ENCODE results near the gene FANK1. TPM values are rescaled to one million over a fixed set of nuclear protein-coding genes. Genes with fewer than 3 reads are reported as not detected.
"Not testable (repeated sequence)": the region's sequence is repeated elsewhere in the genome, so short reads cannot be mapped to it uniquely, and the experiment has no call there.

FANK1 gene
- total and polyA plus RNA-seq, 3 experiments from 2014 or later = 0.44 to 0.66 TPM; not detected in 1

GRCh38 chr10:126043389-126043788 lies 147.0 kb downstream of the FANK1 start:
- ChIA-PET POLR2A (no interaction called here), CTCF (no interaction called here)
- Histone ChIP-seq H3K36me3 (ENCODE audit: insufficient read depth, low read length) (no peaks in the 10 kb centered on the region), H3K4me1 (ENCODE audit: insufficient read depth, low read length) (peaks cover 11% of the 10 kb centered on the region), H3K27me3 (ENCODE audit: insufficient read depth, low read length, poor library complexity, severe bottlenecking) (no peaks in the 10 kb centered on the region), H3K9me3 (ENCODE audit: low read length) (no peaks in the 10 kb centered on the region), H3K4me3 (ENCODE audit: low read length) (no peak overlapping the region), H3K27ac (ENCODE audit: low read depth, low read length) (no peak overlapping the region)
- DNase-seq = no peak
- Mint-ChIP-seq H3K36me3 (peaks cover 0 to 3% (median 0%) of the 10 kb centered on the region in 3 donors), H3K27ac (peak overlapping the region in 5 of 8 donors; percentile 94 to 100 (median 96)), H3K9me3 (no peaks in the 10 kb centered on the region), H3K27me3 (no peaks in the 10 kb centered on the region), H3K4me1 (peaks cover 10 to 17% (median 13%) of the 10 kb centered on the region in 3 donors), H3K4me3 (peak overlapping the region in 1 of 7 donors; percentile 63)

GRCh38 chr10:126045861-126046260 lies 149.5 kb downstream of the FANK1 start:
- POLR2A ChIA-PET = no interaction called here
- Mint-ChIP-seq H3K4me3 (no peak overlapping the region), H3K9me3 (peaks cover 0 to under 1% (median 0%) of the 10 kb centered on the region in 5 donors), H3K27ac (peak overlapping the region in 2 of 8 donors; percentile 40 to 67), H3K27me3 (no peaks in the 10 kb centered on the region), H3K4me1 (peaks cover 10 to 17% (median 13%) of the 10 kb centered on the region in 3 donors), H3K36me3 (peaks cover 0 to 8% (median 0%) of the 10 kb centered on the region in 3 donors)
- Histone ChIP-seq H3K36me3 (ENCODE audit: insufficient read depth, low read length) (no peaks in the 10 kb centered on the region), H3K4me1 (ENCODE audit: insufficient read depth, low read length) (peaks cover 11% of the 10 kb centered on the region), H3K9me3 (ENCODE audit: low read length) (no peaks in the 10 kb centered on the region), H3K27me3 (ENCODE audit: insufficient read depth, low read length, poor library complexity, severe bottlenecking) (no peaks in the 10 kb centered on the region), H3K27ac (ENCODE audit: low read depth, low read length) (no peak overlapping the region), H3K4me3 (ENCODE audit: low read length) (no peak overlapping the region)
- no peak for DNase-seq
- CTCF ChIA-PET = no interaction called here

- no peaks in the 10 kb centered on the region for H3K27me3 ChIP-seq (ENCODE audit: insufficient read depth, low read length, poor library complexity, severe bottlenecking)
- peaks cover 9% of the 10 kb centered on the region for H3K4me1 ChIP-seq (ENCODE audit: insufficient read depth, low read length)
- ChIA-PET POLR2A (no interaction called here), CTCF (no interaction called here)
- Mint-ChIP-seq H3K27me3 (no peaks in the 10 kb centered on the region), H3K4me3 (no peak overlapping the region), H3K27ac (no peak overlapping the region), H3K9me3 (peaks cover 0 to 2% (median 0%) of the 10 kb centered on the region in 5 donors), H3K4me1 (peaks cover 5 to 9% (median 9%) of the 10 kb centered on the region in 3 donors), H3K36me3 (peaks cover 0 to 8% (median 0%) of the 10 kb centered on the region in 3 donors)
- no peak overlapping the region for H3K4me3 ChIP-seq (ENCODE audit: low read length)
- no peaks in the 10 kb centered on the region for H3K9me3 ChIP-seq (ENCODE audit: low read length)
- no peak for DNase-seq
- no peak overlapping the region for H3K27ac ChIP-seq (ENCODE audit: low read depth, low read length)
- H3K36me3 ChIP-seq (ENCODE audit: insufficient read depth, low read length) = no peaks in the 10 kb centered on the region
Observed at GRCh38 chr10:126046831-126047230, 150.5 kb downstream of the FANK1 start.

- H3K36me3 ChIP-seq (ENCODE audit: insufficient read depth, low read length); POLR2A ChIA-PET; DNase-seq; H3K27me3 ChIP-seq (ENCODE audit: insufficient read depth, low read length, poor library complexity, severe bottlenecking); H3K36me3 Mint-ChIP-seq; H3K27me3 Mint-ChIP-seq; H3K27ac Mint-ChIP-seq; CTCF ChIA-PET; H3K4me3 ChIP-seq (ENCODE audit: low read length); H3K4me1 Mint-ChIP-seq; H3K4me3 Mint-ChIP-seq; H3K4me1 ChIP-seq (ENCODE audit: insufficient read depth, low read length); H3K9me3 Mint-ChIP-seq; H3K9me3 ChIP-seq (ENCODE audit: low read length); H3K27ac ChIP-seq (ENCODE audit: low read depth, low read length): not testable (repeated sequence)
Observed at GRCh38 chr10:126047749-126048148, 151.4 kb downstream of the FANK1 start.

GRCh38 chr10:126049759-126050700 lies 153.7 kb downstream of the FANK1 start:
- no peak overlapping the region for H3K4me3 ChIP-seq (ENCODE audit: low read length)
- no peak overlapping the region for H3K27ac ChIP-seq (ENCODE audit: low read depth, low read length)
- H3K4me1 Mint-ChIP-seq = no peaks in the 10 kb centered on the region
- ChIA-PET CTCF (no interaction called here), POLR2A (no interaction called here)
- no peak overlapping the region for H3K4me3 Mint-ChIP-seq
- no peak for DNase-seq
- no peaks in the 10 kb centered on the region for H3K36me3 ChIP-seq (ENCODE audit: insufficient read depth, low read length)
- no peak overlapping the region for H3K27ac Mint-ChIP-seq
- H3K4me1 ChIP-seq (ENCODE audit: insufficient read depth, low read length) = no peaks in the 10 kb centered on the region
- peaks cover 0 to 2% (median 0%) of the 10 kb centered on the region in 5 donors for H3K9me3 Mint-ChIP-seq
- peaks cover 0 to 8% (median 0%) of the 10 kb centered on the region in 3 donors for H3K36me3 Mint-ChIP-seq
- no peaks in the 10 kb centered on the region for H3K27me3 ChIP-seq (ENCODE audit: insufficient read depth, low read length, poor library complexity, severe bottlenecking)
- H3K27me3 Mint-ChIP-seq = peaks cover 0 to 4% of the 10 kb centered on the region in 2 donors
- no peaks in the 10 kb centered on the region for H3K9me3 ChIP-seq (ENCODE audit: low read length)

- Mint-ChIP-seq H3K27ac (no peak overlapping the region), H3K4me3 (no peak overlapping the region), H3K4me1 (no peaks in the 10 kb centered on the region), H3K36me3 (peaks cover 0 to 8% (median 0%) of the 10 kb centered on the region in 3 donors), H3K9me3 (peaks cover 0 to 2% (median 0%) of the 10 kb centered on the region in 5 donors), H3K27me3 (peaks cover 0 to 7% of the 10 kb centered on the region in 2 donors)
- no peaks in the 10 kb centered on the region for H3K4me1 ChIP-seq (ENCODE audit: insufficient read depth, low read length)
- H3K9me3 ChIP-seq (ENCODE audit: low read length) = no peaks in the 10 kb centered on the region
- H3K4me3 ChIP-seq (ENCODE audit: low read length) = no peak overlapping the region
- POLR2A ChIA-PET = no interaction called here
- H3K36me3 ChIP-seq (ENCODE audit: insufficient read depth, low read length) = no peaks in the 10 kb centered on the region
- DNase-seq = no peak
- no peak overlapping the region for H3K27ac ChIP-seq (ENCODE audit: low read depth, low read length)
- CTCF ChIA-PET = no interaction called here
- no peaks in the 10 kb centered on the region for H3K27me3 ChIP-seq (ENCODE audit: insufficient read depth, low read length, poor library complexity, severe bottlenecking)
Observed at GRCh38 chr10:126052171-126052570, 155.8 kb downstream of the FANK1 start.

- Mint-ChIP-seq H3K27me3 (peaks cover 0 to 9% of the 10 kb centered on the region in 2 donors), H3K4me3 (no peak overlapping the region), H3K36me3 (no peaks in the 10 kb centered on the region), H3K9me3 (peaks cover 0 to 2% (median 0%) of the 10 kb centered on the region in 5 donors), H3K4me1 (no peaks in the 10 kb centered on the region), H3K27ac (no peak overlapping the region)
- no peaks in the 10 kb centered on the region for H3K4me1 ChIP-seq (ENCODE audit: insufficient read depth, low read length)
- H3K9me3 ChIP-seq (ENCODE audit: low read length) = no peaks in the 10 kb centered on the region
- H3K4me3 ChIP-seq (ENCODE audit: low read length) = no peak overlapping the region
- H3K36me3 ChIP-seq (ENCODE audit: insufficient read depth, low read length) = no peaks in the 10 kb centered on the region
- H3K27ac ChIP-seq (ENCODE audit: low read depth, low read length) = no peak overlapping the region
- H3K27me3 ChIP-seq (ENCODE audit: insufficient read depth, low read length, poor library complexity, severe bottlenecking) = no peaks in the 10 kb centered on the region
- ChIA-PET CTCF (no interaction called here), POLR2A (no interaction called here)
- DNase-seq = no peak
Observed at GRCh38 chr10:126054191-126054590, 157.8 kb downstream of the FANK1 start.

- H3K27ac Mint-ChIP-seq = no peak overlapping the region
- Histone ChIP-seq H3K4me1 (ENCODE audit: insufficient read depth, low read length) (no peaks in the 10 kb centered on the region), H3K9me3 (ENCODE audit: low read length) (no peaks in the 10 kb centered on the region), H3K27ac (ENCODE audit: low read depth, low read length) (no peak overlapping the region), H3K27me3 (ENCODE audit: insufficient read depth, low read length, poor library complexity, severe bottlenecking) (no peaks in the 10 kb centered on the region), H3K4me3 (ENCODE audit: low read length) (no peak overlapping the region), H3K36me3 (ENCODE audit: insufficient read depth, low read length) (no peaks in the 10 kb centered on the region)
- ChIA-PET POLR2A (no interaction called here), CTCF (no interaction called here)
- peaks cover 3 to 9% of the 10 kb centered on the region in 2 donors for H3K27me3 Mint-ChIP-seq
- no peaks in the 10 kb centered on the region for H3K4me1 Mint-ChIP-seq
- no peaks in the 10 kb centered on the region for H3K36me3 Mint-ChIP-seq
- no peak overlapping the region for H3K4me3 Mint-ChIP-seq
- DNase-seq = no peak
- H3K9me3 Mint-ChIP-seq = no peaks in the 10 kb centered on the region
Observed at GRCh38 chr10:126057494-126057893, 161.1 kb downstream of the FANK1 start.

Data from CD8-positive, alpha-beta memory T cell (primary cell).